Esophagus muscularis mucosa (tissue), 4 donors: ENCODE data around the gene MBP. TPM values are rescaled to one million over a fixed set of nuclear protein-coding genes. Genes with fewer than 3 reads are reported as not detected.

ENCODE experiments used
- DNase-seq: peaks from one replicate; pipeline ENCODE4 v3.0.0-alpha.2; 2017; ENCODE audit errors: extremely low spot score
- H3K27ac ChIP-seq, 4 donors: fragments of 200-600 bp; sonication (generic); replicated peaks in 1 of 4; 1 replicate in 3 of 4; 2 replicates in 1 of 4; pipeline ENCODE4 v1.5.1; 2016 to 2019; ENCODE audit warnings: mild to moderate bottlenecking in 1 of 4
- H3K27me3 ChIP-seq, 4 donors: fragments of 200-600 bp; sonication (generic); one replicate each; pipeline versions ENCODE4 v1.5.1 to v1.6.0; 2016 to 2019
- H3K36me3 ChIP-seq, 4 donors: fragments of 200-600 bp; sonication (generic); one replicate each; pipeline ENCODE4 v1.5.1; 2016 to 2019
- H3K4me1 ChIP-seq, 4 donors: fragments of 200-600 bp; sonication (generic); one replicate each; pipeline ENCODE4 v1.5.1; 2016 to 2019
- H3K4me3 ChIP-seq, 4 donors: fragments of 200-600 bp; sonication (generic); 1 replicate in 2 of 4; 2 replicates in 2 of 4; pipeline ENCODE4 v1.5.1; 2016 to 2019; ENCODE audit warnings: mild to moderate bottlenecking in 4 of 4, moderate library complexity in 1 of 4
- H3K9me3 ChIP-seq, 4 donors: fragments of 200-600 bp; sonication (generic); 1 replicate in 3 of 4; 2 replicates in 1 of 4; pipeline ENCODE4 v1.5.1; 2016 to 2019
- CTCF ChIP-seq, 3 experiments: fragments of 200-600 bp in 2 of 3; fragments of 450-650 bp in 1 of 3; sonication (generic) in 2 of 3; IDR thresholded peaks; one replicate each; pipeline ENCODE4 v1.5.1; 2017 to 2019; ENCODE audit warnings: antibody characterized with exemption in 3 of 3, mild to moderate bottlenecking in 2 of 3, moderate library complexity in 1 of 3
- EP300 ChIP-seq: sonication (generic); formaldehyde crosslinking; IDR thresholded peaks from one replicate; pipeline ENCODE4 v1.6.1; 2017; ENCODE audit warnings: antibody characterized with exemption
- POLR2A ChIP-seq: fragments of 450-650 bp; IDR thresholded peaks from one replicate; pipeline ENCODE4 v1.6.1; 2017; ENCODE audit warnings: antibody characterized with exemption, moderate library complexity, mild to moderate bottlenecking, low read depth
- POLR2AphosphoS5 ChIP-seq, 2 donors: sonication (generic); formaldehyde crosslinking; IDR thresholded peaks; one replicate each; pipeline ENCODE4 v1.6.1; 2017; ENCODE audit warnings: antibody characterized with exemption in 2 of 2
- WGBS: methylation state at CpG from one replicate; pipeline ENCODE4 v1.1.5; 2018; 5-methylcytosine and 5-hydroxymethylcytosine counted together
- intact Hi-C: fragments of 100-400 bp; cut with DNase I; formaldehyde crosslinking; loops from one replicate; pipeline ENCODE4 v1.15.1; 2023
- total RNA-seq, 4 donors: library from RNA; depleted of rRNA; stranded (reverse); fragments of >200 nt; gene quantifications; one replicate each; pipeline versions ENCODE4 v1.1.0 to v1.2.1, GENCODE V29; 2016

The MBP gene
- total RNA-seq, 4 donors from 2014 or later, result 21.9 to 31.3 (median 27.3) TPM

GRCh38 chr18:77138270-77138669, 5.7 kb upstream of the MBP start:
- WGBS, result 55% methylated on average over 10 of the region's 10 CpGs
- peak overlapping the region; percentile 39 to 48 (median 44) for H3K27ac ChIP-seq
- H3K36me3 ChIP-seq, result no peaks in the 10 kb centered on the region
- DNase-seq, result no peak
- H3K27me3 ChIP-seq, result peaks cover 0 to under 1% (median 0%) of the 10 kb centered on the region in 4 donors
- H3K4me3 ChIP-seq, result no peak overlapping the region
- intact Hi-C loops, result loop anchor here (5.0 kb wide), 1 partner anchor 69 kb away; no protein-coding TSS in a partner anchor
- no peak for TF ChIP-seq POLR2A
- TF ChIP-seq CTCF (IDR thresholded peaks at IDR 0.05), result no peak
- no peak for TF ChIP-seq EP300
- TF ChIP-seq POLR2AphosphoS5 (IDR thresholded peaks at IDR 0.05), result no peak
- H3K4me1 ChIP-seq, result peaks cover 6 to 41% (median 30%) of the 10 kb centered on the region in 4 donors
- peaks cover 0 to 4% (median 0%) of the 10 kb centered on the region in 4 donors for H3K9me3 ChIP-seq

GRCh38 chr18:77137851-77138250, 5.3 kb upstream of the MBP start:
- intact Hi-C loops, result loop anchor here (5.0 kb wide), 1 partner anchor 69 kb away; no protein-coding TSS in a partner anchor
- H3K9me3 ChIP-seq, result no peaks in the 10 kb centered on the region
- TF ChIP-seq POLR2AphosphoS5 (IDR thresholded peaks at IDR 0.05) (no peak), EP300 (no peak), POLR2A (no peak), CTCF (IDR thresholded peaks at IDR 0.05) (no peak)
- peak overlapping the region; percentile 39 to 48 (median 44) for H3K27ac ChIP-seq
- H3K4me1 ChIP-seq, result peaks cover 10 to 45% (median 34%) of the 10 kb centered on the region in 4 donors
- DNase-seq, result no peak
- no peak overlapping the region for H3K4me3 ChIP-seq
- H3K27me3 ChIP-seq, result peaks cover 0 to 5% (median 0%) of the 10 kb centered on the region in 4 donors
- H3K36me3 ChIP-seq, result no peaks in the 10 kb centered on the region
- WGBS, result 77% methylated on average over 9 of the region's 9 CpGs

GRCh38 chr18:77136871-77137665, 4.5 kb upstream of the MBP start:
- no peak overlapping the region for H3K4me3 ChIP-seq
- no peaks in the 10 kb centered on the region for H3K9me3 ChIP-seq
- intact Hi-C loops, result loop anchor here (5.0 kb wide), 1 partner anchor 70 kb away; no protein-coding TSS in a partner anchor
- no peaks in the 10 kb centered on the region for H3K36me3 ChIP-seq
- peaks cover 12 to 53% (median 42%) of the 10 kb centered on the region in 4 donors for H3K4me1 ChIP-seq
- TF ChIP-seq EP300 (no peak), POLR2AphosphoS5 (IDR thresholded peaks at IDR 0.05) (no peak), POLR2A (no peak), CTCF (IDR thresholded peaks at IDR 0.05) (no peak)
- peaks cover 0 to 13% (median 0%) of the 10 kb centered on the region in 4 donors for H3K27me3 ChIP-seq
- H3K27ac ChIP-seq, result no peak overlapping the region
- 81% methylated on average over 11 of the region's 15 CpGs for WGBS
- DNase-seq, result no peak

- no peak overlapping the region for H3K4me3 ChIP-seq
- no peak for DNase-seq
- peaks cover 0 to 21% (median 3%) of the 10 kb centered on the region in 4 donors for H3K27me3 ChIP-seq
- no peak overlapping the region for H3K27ac ChIP-seq
- H3K9me3 ChIP-seq, result no peaks in the 10 kb centered on the region
- TF ChIP-seq POLR2A (no peak), EP300 (no peak), POLR2AphosphoS5 (IDR thresholded peaks at IDR 0.05) (no peak), CTCF (IDR thresholded peaks at IDR 0.05) (no peak)
- no peaks in the 10 kb centered on the region for H3K36me3 ChIP-seq
- intact Hi-C loops, result loop anchor here (5.0 kb wide), 1 partner anchor 71 kb away; no protein-coding TSS in a partner anchor
- peaks cover 13 to 59% (median 50%) of the 10 kb centered on the region in 4 donors for H3K4me1 ChIP-seq
- WGBS, result 90% methylated on average over 8 of the region's 8 CpGs
Observed at GRCh38 chr18:77136076-77136718, 3.6 kb upstream of the MBP start.
